DMS53 (cell line): Measurements from ENCODE around the gene PHYH.
A peak's percentile ranks its signal among the peaks of the same experiment; 100 is the strongest.
"Not testable (repeated sequence)": the region's sequence is repeated elsewhere in the genome, so short reads cannot be mapped to it uniquely, and the experiment has no call there.

ENCODE experiments used
- DNase-seq: peaks from one replicate; lab custom pipeline; 2025; lab: John Stamatoyannopoulos, UW

Gene PHYH

GRCh38 chr10:13321576-13321975, 21.7 kb upstream of the PHYH start:
- no peak for DNase-seq

- DNase-seq = no peak
These were observed 19.3 kb upstream of the PHYH start for GRCh38 chr10:13319166-13319565.

DNA sequence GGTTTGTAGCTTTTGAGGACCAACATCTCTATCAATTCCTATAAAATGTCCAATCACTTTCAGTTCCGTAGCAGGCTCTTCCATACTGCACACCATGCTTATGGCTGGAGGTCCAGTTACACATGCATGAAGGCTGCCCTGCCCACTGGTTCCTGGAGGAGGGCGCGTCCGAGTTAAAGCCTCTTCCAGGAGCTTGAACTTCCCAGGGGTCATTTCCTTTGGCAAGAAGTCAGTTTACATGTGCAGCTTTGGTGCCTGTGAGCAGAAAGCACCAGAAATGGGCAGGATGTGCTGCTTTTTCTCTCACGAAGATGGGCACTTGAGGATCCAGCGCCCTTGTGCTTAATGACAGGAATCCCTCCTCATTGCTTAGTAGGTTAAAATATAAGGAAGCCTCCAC, 17.6 kb upstream of the PHYH start:
- DNase-seq = peak; percentile 15

GRCh38 chr10:13316635-13317311, 16.9 kb upstream of the PHYH start:
- no peak for DNase-seq

DNA sequence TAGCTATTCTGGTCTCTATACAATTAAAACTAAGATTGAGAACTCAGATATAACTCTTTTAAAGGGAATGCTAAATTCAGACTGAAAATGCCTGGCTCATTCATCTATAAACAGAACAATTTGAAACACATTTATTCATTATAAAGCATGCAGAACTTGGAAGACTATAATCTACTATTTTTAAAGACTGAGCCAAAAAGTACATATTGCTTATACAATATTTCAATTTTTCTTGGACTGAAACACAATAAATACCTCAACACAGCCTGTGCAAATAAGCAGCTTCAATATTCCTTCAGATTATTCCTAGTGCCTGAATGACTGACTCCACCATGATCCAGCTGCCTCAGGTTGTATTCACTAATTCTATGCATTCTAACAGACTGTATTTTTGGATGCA, 15.5 kb upstream of the PHYH start:
- no peak for DNase-seq

GRCh38 chr10:13311177-13311575, 11.3 kb upstream of the PHYH start:
- no peak for DNase-seq

DNA sequence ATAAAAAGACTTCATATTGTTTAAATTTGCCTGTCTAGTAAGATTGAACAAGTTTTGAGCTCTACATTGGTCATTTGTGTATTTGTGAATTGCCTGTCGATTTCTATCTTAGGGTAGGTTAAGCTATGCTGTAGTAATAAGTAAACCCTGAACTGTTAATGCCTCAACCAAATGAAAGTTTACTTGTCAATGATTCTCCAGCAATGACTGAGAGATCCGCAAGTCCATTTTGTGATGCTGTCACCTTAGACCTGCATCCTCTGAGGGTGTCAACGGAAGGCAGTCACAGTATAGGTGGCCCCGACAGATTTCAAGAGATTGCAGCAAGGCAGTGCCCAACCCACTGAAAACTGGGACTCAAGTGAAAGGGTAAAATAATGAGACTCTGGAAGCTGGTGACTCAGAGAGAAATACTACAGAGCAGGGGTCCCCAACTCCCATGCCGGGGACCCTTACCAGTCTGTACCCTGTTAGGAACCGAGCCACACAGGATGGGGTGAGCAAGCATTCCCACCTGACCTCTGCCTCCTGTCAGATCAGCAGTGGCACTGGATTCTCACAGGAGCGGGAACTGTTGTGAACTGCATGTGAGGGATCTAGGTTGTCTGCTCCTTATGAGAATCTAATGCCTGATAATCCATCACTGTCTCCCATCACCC, 10.8 kb upstream of the PHYH start:
- DNase-seq = no peak

DNA sequence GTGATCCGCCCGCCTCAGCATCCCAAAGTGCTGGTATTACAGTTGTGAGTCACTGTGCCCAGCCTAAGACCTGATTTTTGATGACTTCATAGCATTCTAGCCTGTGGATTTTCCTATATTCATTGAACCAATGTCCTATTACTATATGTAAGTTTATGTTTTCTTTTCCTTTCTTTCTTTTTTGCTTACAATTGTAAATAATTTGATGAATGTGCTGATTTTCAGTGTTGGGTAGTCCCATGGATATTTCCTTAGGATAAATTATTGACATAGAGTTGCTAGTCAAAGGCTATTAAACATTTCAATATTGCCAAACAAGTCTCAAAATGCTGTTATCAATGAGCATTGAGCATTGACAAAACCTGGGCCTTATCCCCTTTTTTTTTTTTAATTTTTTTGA, 9.9 kb upstream of the PHYH start:
- no peak for DNase-seq

GRCh38 chr10:13308096-13308495, 8.2 kb upstream of the PHYH start:
- DNase-seq = no peak

DNA sequence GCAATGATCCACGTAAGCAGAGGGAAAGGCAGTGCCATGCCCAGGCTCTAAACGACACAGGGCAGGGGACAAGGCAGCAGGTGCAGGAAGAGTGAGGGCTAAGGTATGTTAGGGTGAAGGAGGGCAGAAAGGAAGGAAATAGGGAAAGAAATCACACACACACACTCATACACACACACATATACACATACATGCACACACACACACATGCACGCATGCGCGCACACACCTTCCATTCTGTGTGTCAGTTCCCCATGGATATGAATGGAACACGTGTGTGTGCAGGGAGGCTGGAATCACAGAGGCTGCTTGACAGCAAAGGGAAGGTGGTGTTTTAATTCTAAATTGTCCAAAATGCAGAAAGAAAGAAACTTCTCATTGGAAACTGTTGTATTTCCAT, 6.2 kb upstream of the PHYH start:
- DNase-seq = no peak

DNA sequence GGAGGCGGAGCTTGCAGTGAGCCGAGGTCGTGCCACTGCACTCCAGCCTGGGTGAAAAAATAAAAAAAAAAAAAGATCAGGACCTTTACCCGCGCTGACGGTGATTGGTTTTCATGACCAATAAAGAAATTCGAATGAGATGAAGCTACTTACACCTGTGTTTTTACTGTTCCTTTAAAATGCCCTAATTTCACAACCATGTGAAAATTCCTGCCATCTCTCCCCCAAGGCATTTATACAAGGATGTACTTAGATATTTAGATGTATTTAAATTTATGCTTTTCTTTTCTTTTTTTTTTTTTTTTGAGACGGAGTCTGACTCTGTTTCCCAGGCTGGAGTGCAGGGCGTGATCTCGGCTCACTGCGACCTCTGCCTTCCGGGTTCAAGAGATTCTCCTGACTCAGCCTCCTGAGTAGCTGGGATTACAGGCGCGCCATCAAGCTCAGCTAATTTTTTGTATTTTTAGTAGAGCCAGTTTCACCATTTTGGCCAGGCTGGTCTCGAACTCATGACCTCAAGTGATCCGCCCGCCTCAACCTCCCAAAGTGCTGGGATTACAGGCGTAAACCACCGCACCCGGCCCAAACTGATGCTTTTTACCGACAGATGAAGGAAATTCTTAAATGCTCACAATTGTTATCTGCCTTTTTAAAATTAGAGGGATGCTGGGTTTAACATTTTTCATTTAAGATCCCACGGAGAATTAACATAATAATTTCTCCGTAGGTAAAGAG, 3.1 kb upstream of the PHYH start:
- DNase-seq = peak; percentile 56

- DNase-seq = no peak
These were observed 972 bp downstream of the PHYH start for GRCh38 chr10:13298748-13299436.

GRCh38 chr10:13296476-13296875, 3.4 kb downstream of the PHYH start:
- DNase-seq = no peak

DNA sequence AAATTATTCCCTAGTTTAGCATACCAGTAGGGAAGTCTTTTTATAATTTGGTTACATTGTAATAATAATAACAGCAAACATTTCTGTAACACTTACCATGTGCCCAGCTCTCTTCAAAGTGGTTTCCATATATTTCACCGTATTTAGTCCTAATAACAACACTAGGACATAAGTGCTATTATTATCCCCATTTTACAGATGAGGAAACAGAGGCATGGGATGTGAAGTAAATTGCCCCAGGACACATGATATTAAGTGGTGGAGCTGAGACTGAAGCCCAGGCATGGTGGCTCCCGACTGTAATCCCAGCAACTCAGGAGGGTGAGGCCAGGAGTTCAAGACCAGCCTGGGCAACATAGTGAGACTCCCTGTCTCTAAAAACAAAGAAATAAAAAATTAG, 5.1 kb downstream of the PHYH start:
- no peak for DNase-seq

- no peak for DNase-seq
These were observed 7.8 kb downstream of the PHYH start for GRCh38 chr10:13291821-13292773.

GRCh38 chr10:13291061-13291460, 8.8 kb downstream of the PHYH start:
- DNase-seq = no peak

GRCh38 chr10:13284050-13284449, 15.8 kb downstream of the PHYH start:
- no peak for DNase-seq

GRCh38 chr10:13282348-13282747, 17.5 kb downstream of the PHYH start:
- not testable (repeated sequence) for DNase-seq

DNA sequence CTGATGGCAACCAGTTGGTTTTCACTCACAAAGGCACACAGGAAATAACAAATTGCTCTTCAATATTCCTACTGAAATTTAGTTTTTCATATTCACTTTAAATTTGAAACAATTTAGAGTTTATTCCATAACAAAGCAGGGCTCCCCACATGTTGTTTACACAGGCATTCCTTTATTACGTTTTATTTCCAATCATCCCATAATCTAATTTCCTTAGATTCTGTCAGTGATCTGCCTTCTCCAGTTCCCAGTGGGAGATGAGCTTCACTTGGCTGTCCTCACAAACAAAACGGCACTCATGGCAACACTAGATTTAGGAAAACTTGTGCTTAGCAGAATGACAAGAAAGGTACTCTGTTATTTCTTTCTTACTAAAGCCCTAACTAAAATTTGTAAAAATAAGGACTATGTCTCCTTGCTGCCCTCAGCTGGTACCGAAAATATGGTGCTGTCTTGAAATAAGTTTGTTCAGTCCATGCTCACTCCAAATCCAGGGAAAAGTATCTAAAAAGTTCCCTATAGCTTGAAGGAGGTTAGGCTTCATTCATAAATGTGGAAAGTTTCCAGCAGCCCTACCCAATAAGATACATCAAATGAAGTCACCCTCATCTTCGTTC, 23.0 kb downstream of the PHYH start:
- no peak for DNase-seq

- DNase-seq = not testable (repeated sequence)
These were observed 23.7 kb downstream of the PHYH start for GRCh38 chr10:13276146-13276545.

GRCh38 chr10:13272164-13272571, 27.7 kb downstream of the PHYH start:
- peak; percentile 80 for DNase-seq
